Esophagus muscularis mucosa (tissue), 4 donors: ENCODE results near the gene EGLN2. TPM values are rescaled to one million over a fixed set of nuclear protein-coding genes. Genes with fewer than 3 reads are reported as not detected.

Experiments
- DNase-seq: peaks from one replicate; pipeline ENCODE4 v3.0.0-alpha.2; 2017; ENCODE audit errors: extremely low spot score
- H3K27ac ChIP-seq, 4 donors: fragments of 200-600 bp; sonication (generic); replicated peaks in 1 of 4; 1 replicate in 3 of 4; 2 replicates in 1 of 4; pipeline ENCODE4 v1.5.1; 2016 to 2019; ENCODE audit warnings: mild to moderate bottlenecking in 1 of 4
- H3K27me3 ChIP-seq, 4 donors: fragments of 200-600 bp; sonication (generic); one replicate each; pipeline versions ENCODE4 v1.5.1 to v1.6.0; 2016 to 2019
- H3K36me3 ChIP-seq, 4 donors: fragments of 200-600 bp; sonication (generic); one replicate each; pipeline ENCODE4 v1.5.1; 2016 to 2019
- H3K4me1 ChIP-seq, 4 donors: fragments of 200-600 bp; sonication (generic); one replicate each; pipeline ENCODE4 v1.5.1; 2016 to 2019
- H3K4me3 ChIP-seq, 4 donors: fragments of 200-600 bp; sonication (generic); 1 replicate in 2 of 4; 2 replicates in 2 of 4; pipeline ENCODE4 v1.5.1; 2016 to 2019; ENCODE audit warnings: mild to moderate bottlenecking in 4 of 4, moderate library complexity in 1 of 4
- H3K9me3 ChIP-seq, 4 donors: fragments of 200-600 bp; sonication (generic); 1 replicate in 3 of 4; 2 replicates in 1 of 4; pipeline ENCODE4 v1.5.1; 2016 to 2019
- EP300 ChIP-seq: sonication (generic); formaldehyde crosslinking; IDR thresholded peaks from one replicate; pipeline ENCODE4 v1.6.1; 2017; ENCODE audit warnings: antibody characterized with exemption
- POLR2A ChIP-seq: fragments of 450-650 bp; IDR thresholded peaks from one replicate; pipeline ENCODE4 v1.6.1; 2017; ENCODE audit warnings: antibody characterized with exemption, moderate library complexity, mild to moderate bottlenecking, low read depth
- POLR2AphosphoS5 ChIP-seq, 2 donors: sonication (generic); formaldehyde crosslinking; IDR thresholded peaks; one replicate each; pipeline ENCODE4 v1.6.1; 2017; ENCODE audit warnings: antibody characterized with exemption in 2 of 2
- WGBS: methylation state at CpG from one replicate; pipeline ENCODE4 v1.1.5; 2018; 5-methylcytosine and 5-hydroxymethylcytosine counted together
- intact Hi-C: fragments of 100-400 bp; cut with DNase I; formaldehyde crosslinking; loops from one replicate; pipeline ENCODE4 v1.15.1; 2023
- total RNA-seq, 4 donors: library from RNA; depleted of rRNA; stranded (reverse); fragments of >200 nt; gene quantifications; one replicate each; pipeline versions ENCODE4 v1.1.0 to v1.2.1, GENCODE V29; 2016
- TF ChIP-seq, protein P1 (sequence below), 3 experiments: fragments of 200-600 bp in 2 of 3; fragments of 450-650 bp in 1 of 3; sonication (generic) in 2 of 3; IDR thresholded peaks; one replicate each; pipeline ENCODE4 v1.5.1; 2017 to 2019; ENCODE audit warnings: antibody characterized with exemption in 3 of 3, mild to moderate bottlenecking in 2 of 3, moderate library complexity in 1 of 3

EGLN2 gene
- total RNA-seq, 4 donors from 2014 or later, result 93.1 to 131 (median 101) TPM

DNA sequence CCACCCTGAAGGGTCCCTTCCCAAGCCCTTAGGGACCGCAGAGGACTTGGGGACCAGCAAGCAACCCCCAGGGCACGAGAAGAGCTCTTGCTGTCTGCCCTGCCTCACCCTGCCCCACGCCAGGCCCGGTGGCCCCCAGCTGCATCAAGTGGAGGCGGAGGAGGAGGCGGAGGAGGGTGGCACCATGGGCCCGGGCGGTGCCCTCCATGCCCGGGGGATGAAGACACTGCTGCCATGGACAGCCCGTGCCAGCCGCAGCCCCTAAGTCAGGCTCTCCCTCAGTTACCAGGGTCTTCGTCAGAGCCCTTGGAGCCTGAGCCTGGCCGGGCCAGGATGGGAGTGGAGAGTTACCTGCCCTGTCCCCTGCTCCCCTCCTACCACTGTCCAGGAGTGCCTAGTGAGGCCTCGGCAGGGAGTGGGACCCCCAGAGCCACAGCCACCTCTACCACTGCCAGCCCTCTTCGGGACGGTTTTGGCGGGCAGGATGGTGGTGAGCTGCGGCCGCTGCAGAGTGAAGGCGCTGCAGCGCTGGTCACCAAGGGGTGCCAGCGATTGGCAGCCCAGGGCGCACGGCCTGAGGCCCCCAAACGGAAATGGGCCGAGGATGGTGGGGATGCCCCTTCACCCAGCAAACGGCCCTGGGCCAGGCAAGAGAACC lies 1.5 kb downstream of the EGLN2 start:
- Histone ChIP-seq H3K36me3 (peaks cover 5 to 25% (median 23%) of the 10 kb centered on the region in 4 donors), H3K27me3 (no peaks in the 10 kb centered on the region), H3K4me1 (peaks cover 61 to 68% (median 65%) of the 10 kb centered on the region in 4 donors), H3K4me3 (peak overlapping the region; percentile 77 to 99 (median 98)), H3K9me3 (no peaks in the 10 kb centered on the region), H3K27ac (peak overlapping the region; percentile 95 to 99 (median 96))
- TF ChIP-seq POLR2A, result no peak
- WGBS, result 59% methylated on average over 24 of the region's 27 CpGs
- no peak for DNase-seq
- intact Hi-C loops, result loop anchor here (5.0 kb wide), 1 partner anchor 138 kb away; no protein-coding TSS in a partner anchor

DNA sequence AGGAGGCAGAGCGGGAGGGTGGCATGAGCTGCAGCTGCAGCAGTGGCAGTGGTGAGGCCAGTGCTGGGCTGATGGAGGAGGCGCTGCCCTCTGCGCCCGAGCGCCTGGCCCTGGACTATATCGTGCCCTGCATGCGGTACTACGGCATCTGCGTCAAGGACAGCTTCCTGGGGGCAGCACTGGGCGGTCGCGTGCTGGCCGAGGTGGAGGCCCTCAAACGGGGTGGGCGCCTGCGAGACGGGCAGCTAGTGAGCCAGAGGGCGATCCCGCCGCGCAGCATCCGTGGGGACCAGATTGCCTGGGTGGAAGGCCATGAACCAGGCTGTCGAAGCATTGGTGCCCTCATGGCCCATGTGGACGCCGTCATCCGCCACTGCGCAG lies 2.0 kb downstream of the EGLN2 start:
- no peaks in the 10 kb centered on the region for H3K9me3 ChIP-seq
- peak overlapping the region; percentile 95 to 99 (median 96) for H3K27ac ChIP-seq
- no peaks in the 10 kb centered on the region for H3K27me3 ChIP-seq
- intact Hi-C loops, result loop anchor here (5.0 kb wide), 1 partner anchor 139 kb away; no protein-coding TSS in a partner anchor
- peaks cover 66 to 73% (median 71%) of the 10 kb centered on the region in 4 donors for H3K4me1 ChIP-seq
- 80% methylated on average over 8 of the region's 27 CpGs for WGBS
- peaks cover 5 to 27% (median 25%) of the 10 kb centered on the region in 4 donors for H3K36me3 ChIP-seq
- DNase-seq, result no peak
- no peak for TF ChIP-seq POLR2AphosphoS5 (IDR thresholded peaks at IDR 0.05)
- TF ChIP-seq, protein P1, sequence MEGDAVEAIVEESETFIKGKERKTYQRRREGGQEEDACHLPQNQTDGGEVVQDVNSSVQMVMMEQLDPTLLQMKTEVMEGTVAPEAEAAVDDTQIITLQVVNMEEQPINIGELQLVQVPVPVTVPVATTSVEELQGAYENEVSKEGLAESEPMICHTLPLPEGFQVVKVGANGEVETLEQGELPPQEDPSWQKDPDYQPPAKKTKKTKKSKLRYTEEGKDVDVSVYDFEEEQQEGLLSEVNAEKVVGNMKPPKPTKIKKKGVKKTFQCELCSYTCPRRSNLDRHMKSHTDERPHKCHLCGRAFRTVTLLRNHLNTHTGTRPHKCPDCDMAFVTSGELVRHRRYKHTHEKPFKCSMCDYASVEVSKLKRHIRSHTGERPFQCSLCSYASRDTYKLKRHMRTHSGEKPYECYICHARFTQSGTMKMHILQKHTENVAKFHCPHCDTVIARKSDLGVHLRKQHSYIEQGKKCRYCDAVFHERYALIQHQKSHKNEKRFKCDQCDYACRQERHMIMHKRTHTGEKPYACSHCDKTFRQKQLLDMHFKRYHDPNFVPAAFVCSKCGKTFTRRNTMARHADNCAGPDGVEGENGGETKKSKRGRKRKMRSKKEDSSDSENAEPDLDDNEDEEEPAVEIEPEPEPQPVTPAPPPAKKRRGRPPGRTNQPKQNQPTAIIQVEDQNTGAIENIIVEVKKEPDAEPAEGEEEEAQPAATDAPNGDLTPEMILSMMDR (IDR thresholded peaks at IDR 0.05), result no peak
- no peak for TF ChIP-seq EP300
- TF ChIP-seq POLR2A, result no peak
- H3K4me3 ChIP-seq, result peak overlapping the region; percentile 77 to 99 (median 98)

DNA sequence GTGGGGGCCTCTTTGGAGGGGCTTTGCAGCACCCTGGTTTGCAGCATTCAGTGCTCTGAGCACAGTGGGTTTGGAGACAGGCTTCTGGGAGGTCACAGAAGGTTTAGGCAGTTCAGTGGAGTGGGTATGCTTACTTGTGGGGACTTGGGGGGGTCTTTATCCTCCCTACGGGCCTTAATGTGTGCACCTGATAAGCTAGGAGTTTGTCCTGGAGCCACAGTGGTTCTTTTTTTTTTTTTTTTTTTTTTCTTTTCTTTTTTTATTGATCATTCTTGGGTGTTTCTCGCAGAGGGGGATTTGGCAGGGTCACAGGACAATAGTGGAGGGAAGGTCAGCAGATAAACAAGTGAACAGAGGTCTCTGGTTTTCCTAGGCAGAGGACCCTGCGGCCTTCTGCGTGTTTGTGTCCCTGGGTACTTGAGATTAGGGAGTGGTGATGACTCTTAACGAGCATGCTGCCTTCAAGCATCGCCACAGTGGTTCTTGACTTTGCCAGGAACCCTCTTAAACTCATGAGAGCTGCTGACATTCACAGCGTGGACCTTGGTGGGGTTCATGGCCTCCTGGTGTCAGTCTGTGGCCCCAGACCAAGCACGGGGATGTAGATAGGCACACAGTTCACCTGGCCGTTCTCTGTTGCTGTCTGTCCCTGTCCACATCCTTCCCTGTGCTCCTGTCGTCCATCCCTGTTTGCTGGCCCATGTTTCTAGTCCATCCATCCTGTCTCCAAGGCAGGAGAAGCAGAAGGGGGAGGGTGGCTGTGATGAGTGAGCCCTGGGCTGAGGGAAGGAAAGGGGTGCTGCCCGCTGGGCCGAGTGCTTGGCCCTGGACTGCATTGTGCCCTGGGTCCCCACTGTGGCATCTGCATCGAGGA lies 2.7 kb downstream of the EGLN2 start:
- TF ChIP-seq POLR2AphosphoS5 (IDR thresholded peaks at IDR 0.05) (no peak), POLR2A (no peak), EP300 (no peak)
- TF ChIP-seq, protein P1 (IDR thresholded peaks at IDR 0.05), result no peak
- DNase-seq, result no peak
- intact Hi-C loops, result loop anchor here (5.0 kb wide), 1 partner anchor 139 kb away; no protein-coding TSS in a partner anchor
- Histone ChIP-seq H3K27me3 (no peaks in the 10 kb centered on the region), H3K4me1 (peaks cover 73 to 80% (median 77%) of the 10 kb centered on the region in 4 donors), H3K4me3 (peak overlapping the region; percentile 77 to 99 (median 98)), H3K36me3 (peaks cover 5 to 27% (median 20%) of the 10 kb centered on the region in 4 donors), H3K9me3 (no peaks in the 10 kb centered on the region), H3K27ac (peak overlapping the region; percentile 95 to 99 (median 96))
- WGBS, result 47% methylated on average over 12 of the region's 13 CpGs

DNA sequence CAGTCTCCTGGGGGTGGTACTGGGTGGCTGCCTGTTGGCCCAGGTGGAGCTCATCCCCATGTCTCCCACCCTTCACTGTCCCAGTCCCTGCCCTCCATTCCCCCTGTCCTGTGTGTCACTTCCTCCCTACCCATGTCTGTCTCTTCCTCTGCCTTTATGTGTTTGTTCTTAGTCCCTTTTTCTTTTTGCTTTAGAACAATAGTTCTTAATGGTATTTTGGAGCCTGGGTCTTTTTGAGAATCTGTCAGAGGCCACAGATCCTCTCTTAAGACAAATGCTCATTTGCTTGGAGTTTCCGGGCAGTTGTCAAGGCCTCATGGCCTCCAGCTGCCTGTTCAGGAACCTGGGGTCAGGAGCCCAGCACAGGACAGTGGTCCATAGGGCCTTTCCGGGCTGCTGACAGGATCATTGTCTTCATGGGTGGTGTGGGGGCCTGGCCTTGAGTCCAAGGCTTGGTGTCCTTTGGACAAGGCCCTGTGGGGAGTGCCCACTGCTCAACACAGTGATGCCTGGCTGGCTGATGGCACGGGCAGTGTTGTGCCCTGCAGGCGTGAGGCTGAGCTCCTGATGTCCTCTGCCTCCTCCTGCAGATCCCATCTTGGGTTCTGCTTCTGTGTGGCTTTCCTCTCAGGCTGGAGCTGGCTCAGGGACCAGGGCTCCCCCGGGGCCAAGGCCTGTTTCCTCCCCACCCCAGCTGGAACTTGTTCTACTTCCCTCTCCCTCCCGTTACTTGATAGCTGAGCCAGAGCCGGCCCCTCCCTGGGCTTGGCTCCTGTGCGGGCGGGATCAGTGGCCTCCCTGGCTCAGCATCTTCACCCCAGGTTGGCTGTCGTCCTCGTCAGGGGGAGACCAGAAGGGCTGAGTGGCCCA lies 3.5 kb downstream of the EGLN2 start:
- H3K4me3 ChIP-seq, result peak overlapping the region; percentile 27 to 98 (median 62)
- no peaks in the 10 kb centered on the region for H3K9me3 ChIP-seq
- H3K27ac ChIP-seq, result peak overlapping the region; percentile 78 to 99 (median 96)
- no peaks in the 10 kb centered on the region for H3K27me3 ChIP-seq
- H3K4me1 ChIP-seq, result peaks cover 81 to 86% (median 85%) of the 10 kb centered on the region in 4 donors
- TF ChIP-seq, protein P1 (IDR thresholded peaks at IDR 0.05), result no peak
- TF ChIP-seq POLR2AphosphoS5 (IDR thresholded peaks at IDR 0.05), result peak; percentile 37 to 39
- DNase-seq, result no peak
- intact Hi-C loops, result loop anchor here (5.0 kb wide), 1 partner anchor 140 kb away; no protein-coding TSS in a partner anchor
- WGBS, result 19% methylated on average over 9 of the region's 11 CpGs
- H3K36me3 ChIP-seq, result peaks cover 10 to 33% (median 24%) of the 10 kb centered on the region in 4 donors
